CD4-positive, alpha-beta T cell treated with Interleukin-1 beta for 1 hour (primary cell): ENCODE measurements around the gene GHRHR.

Source experiments
- DNase-seq, 2 donors: peaks; one replicate each; pipeline ENCODE4 v3.0.0-alpha.2; 2020 to 2022

GHRHR gene

GRCh38 chr7:30969604-30969970 is 5.8 kb downstream of the GHRHR start:
- no peak for DNase-seq

DNA sequence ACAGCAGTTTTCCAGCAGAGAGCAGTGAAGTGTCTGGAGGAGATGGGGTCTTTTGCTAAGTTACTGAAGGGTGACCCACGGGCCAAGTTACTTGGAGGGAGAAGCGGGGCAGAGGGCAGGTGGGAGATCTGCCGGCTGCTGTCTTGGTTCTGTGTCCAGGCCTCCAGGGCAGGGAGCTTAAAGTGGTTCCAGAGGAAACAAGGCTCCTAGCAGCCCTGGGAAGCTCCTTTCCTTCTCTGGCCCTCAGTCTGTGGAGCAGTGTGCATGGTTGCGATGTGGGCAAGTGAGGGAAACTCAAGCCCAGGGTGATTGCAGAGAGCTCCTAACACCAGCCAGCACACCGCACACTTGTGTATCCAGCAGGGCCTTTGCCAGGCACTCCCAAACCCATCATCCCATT is 6.3 kb downstream of the GHRHR start:
- DNase-seq, result no peak

GRCh38 chr7:30970594-30971094 is 6.9 kb downstream of the GHRHR start:
- DNase-seq, result no peak

GRCh38 chr7:30971440-30971839 is 7.7 kb downstream of the GHRHR start:
- DNase-seq, result no peak

- no peak for DNase-seq
These were observed 8.2 kb downstream of the GHRHR start for GRCh38 chr7:30971840-30972563.

DNA sequence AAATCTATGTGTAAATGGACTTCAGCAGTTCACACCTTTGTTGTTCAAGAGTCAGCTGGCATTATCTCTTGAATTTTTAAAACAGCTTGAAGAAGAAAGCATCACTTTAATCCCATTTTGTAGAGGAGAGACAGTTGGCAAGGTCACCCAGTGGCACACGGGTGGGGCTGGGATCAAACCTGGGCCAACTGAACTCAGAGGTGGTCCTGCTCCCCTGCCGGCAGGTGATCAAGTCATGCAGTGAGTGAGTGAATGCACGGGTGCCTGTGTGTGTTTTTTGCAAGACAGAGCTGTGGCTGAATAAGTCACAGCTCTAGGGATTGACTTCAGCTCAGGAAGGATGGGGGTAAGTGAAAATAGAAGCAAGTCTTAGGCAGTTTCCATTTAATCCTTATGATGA is 9.5 kb downstream of the GHRHR start:
- no peak for DNase-seq

- no peak for DNase-seq
These were observed 10.2 kb downstream of the GHRHR start for GRCh38 chr7:30973791-30974604.

- peak; percentile 9 to 38 for DNase-seq
These were observed 11.0 kb downstream of the GHRHR start for GRCh38 chr7:30974605-30975255.

DNA sequence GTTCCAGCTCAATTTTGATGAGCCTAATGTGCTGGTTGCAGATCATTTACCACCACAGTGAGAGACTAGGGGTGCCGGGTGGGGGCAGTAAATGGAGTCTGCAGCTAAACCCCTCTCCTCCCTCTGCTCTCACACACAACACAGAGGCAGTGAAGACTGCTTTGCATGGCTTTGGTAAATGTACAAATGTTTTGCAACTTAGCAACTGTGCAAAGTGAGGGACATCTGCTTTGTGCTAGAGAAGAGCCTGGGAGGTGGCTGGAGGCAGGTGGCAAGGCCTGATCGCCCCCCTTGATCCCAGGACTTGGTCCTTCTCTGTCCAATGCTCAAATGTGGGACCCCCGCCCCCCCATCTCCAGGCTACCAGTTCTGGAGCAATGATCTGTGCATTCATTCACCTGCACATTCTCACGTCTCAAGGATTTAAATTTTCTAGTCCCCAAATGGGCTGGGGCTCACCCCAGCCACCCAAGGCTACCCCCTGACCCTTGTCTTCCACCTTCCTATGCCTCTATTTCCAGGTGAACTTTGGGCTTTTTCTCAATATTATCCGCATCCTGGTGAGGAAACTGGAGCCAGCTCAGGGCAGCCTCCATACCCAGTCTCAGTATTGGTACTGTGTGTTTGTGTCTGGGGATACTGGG is 11.6 kb downstream of the GHRHR start:
- DNase-seq, result no peak

GRCh38 chr7:30976381-30976780 is 12.6 kb downstream of the GHRHR start:
- no peak for DNase-seq

- no peak for DNase-seq
These were observed 13.5 kb downstream of the GHRHR start for GRCh38 chr7:30977222-30977621.

DNA sequence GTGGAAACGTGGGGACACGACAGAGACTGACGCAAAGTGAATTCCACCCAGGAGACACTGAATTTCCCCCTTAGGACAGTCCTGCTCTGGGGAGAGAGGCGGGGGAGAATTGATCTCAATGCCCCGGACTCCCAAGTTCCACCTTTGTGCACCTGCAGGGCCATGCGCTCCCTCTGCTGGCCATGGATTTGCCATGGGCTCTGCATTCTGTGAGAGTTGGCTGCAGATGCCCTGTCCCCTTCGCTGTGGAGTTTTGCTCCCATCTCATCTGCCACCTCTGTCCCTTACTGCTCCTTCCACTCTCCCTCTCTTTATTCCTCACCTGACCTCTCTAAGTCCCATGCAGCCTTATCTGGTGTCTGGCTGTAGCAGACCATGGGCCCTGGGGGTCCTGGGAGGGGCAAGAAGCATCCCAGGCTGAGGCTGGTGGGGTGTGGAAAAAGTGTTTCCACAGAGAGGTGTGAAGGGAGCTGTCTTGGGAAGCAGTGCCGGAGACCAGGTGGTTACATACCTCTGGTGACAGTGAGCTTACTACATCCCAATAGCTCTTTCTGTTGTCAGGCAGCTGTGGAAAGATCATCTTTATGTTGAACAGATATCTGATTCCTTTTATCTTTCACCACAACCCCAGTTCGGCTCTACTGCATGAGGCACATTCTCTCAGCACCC is 14.3 kb downstream of the GHRHR start:
- DNase-seq, result no peak

GRCh38 chr7:30979027-30979426 is 15.3 kb downstream of the GHRHR start:
- no peak for DNase-seq

GRCh38 chr7:30980194-30980593 is 16.4 kb downstream of the GHRHR start:
- no peak for DNase-seq

- no peak for DNase-seq
These were observed 17.0 kb downstream of the GHRHR start for GRCh38 chr7:30980751-30981150.

GRCh38 chr7:30983042-30983913 is 19.5 kb downstream of the GHRHR start:
- peak; percentile 57 to 63 for DNase-seq

- DNase-seq, result no peak
These were observed 20.1 kb downstream of the GHRHR start for GRCh38 chr7:30983914-30984247.

GRCh38 chr7:30984359-30985107 is 20.8 kb downstream of the GHRHR start:
- DNase-seq, result no peak

DNA sequence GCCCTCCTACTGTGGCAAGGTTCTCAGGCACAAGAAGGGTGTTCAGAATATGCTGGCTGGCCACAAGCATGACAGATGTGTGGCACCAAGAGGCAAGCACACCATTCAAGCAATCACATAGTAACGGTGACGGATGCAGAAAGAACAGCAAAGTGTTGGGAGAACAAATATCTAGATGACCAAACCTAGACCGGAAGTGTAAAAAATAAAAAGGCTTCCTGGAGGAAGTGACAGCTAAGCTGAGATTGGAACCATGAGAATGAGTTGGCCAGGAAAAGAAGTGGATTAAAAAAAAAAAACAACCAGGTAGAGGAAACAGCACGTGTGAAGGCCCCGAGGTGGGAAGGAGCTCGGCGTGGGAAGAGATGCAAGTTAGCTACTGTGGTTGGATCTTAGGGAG is 22.0 kb downstream of the GHRHR start:
- no peak for DNase-seq

- no peak for DNase-seq
These were observed 22.6 kb downstream of the GHRHR start for GRCh38 chr7:30986331-30986730.

DNA sequence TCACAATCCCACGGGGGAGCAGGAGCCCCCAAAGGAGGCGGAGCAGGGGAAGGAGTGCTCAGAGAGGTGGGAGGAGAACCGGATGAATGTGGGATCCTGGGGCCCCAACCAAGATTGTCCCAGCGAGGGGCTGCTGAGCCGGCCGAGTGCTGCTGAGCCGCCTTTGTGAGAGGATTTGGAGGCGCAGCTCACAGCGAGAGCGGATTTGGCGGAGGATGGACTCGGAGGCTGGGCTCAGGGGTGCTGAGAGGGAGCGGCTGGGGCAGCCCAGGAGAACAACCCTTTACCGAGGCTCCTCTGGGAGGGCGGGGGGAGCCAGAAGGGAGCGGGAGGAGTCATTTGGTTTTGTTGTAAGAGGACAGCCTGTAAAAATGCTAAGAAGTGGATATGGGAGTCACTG is 23.0 kb downstream of the GHRHR start:
- DNase-seq, result no peak
